ENCODE results near the gene SLC35G6. TPM values are rescaled to one million over a fixed set of nuclear protein-coding genes. Genes with fewer than 3 reads are reported as not detected.
"Not testable (repeated sequence)": the region's sequence is repeated elsewhere in the genome, so short reads cannot be mapped to it uniquely, and the experiment has no call there.

SLC35G6 gene
- total RNA-seq, 3 donors from 2014 or later = not detected

- TF ChIP-seq, protein P1, sequence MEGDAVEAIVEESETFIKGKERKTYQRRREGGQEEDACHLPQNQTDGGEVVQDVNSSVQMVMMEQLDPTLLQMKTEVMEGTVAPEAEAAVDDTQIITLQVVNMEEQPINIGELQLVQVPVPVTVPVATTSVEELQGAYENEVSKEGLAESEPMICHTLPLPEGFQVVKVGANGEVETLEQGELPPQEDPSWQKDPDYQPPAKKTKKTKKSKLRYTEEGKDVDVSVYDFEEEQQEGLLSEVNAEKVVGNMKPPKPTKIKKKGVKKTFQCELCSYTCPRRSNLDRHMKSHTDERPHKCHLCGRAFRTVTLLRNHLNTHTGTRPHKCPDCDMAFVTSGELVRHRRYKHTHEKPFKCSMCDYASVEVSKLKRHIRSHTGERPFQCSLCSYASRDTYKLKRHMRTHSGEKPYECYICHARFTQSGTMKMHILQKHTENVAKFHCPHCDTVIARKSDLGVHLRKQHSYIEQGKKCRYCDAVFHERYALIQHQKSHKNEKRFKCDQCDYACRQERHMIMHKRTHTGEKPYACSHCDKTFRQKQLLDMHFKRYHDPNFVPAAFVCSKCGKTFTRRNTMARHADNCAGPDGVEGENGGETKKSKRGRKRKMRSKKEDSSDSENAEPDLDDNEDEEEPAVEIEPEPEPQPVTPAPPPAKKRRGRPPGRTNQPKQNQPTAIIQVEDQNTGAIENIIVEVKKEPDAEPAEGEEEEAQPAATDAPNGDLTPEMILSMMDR (IDR thresholded peaks at IDR 0.05) = no peak
- DNase-seq = no peak
- peaks cover 6% of the 10 kb centered on the region for H3K4me1 ChIP-seq (ENCODE audit: low read depth)
- H3K9me3 ChIP-seq = no peaks in the 10 kb centered on the region
- intact Hi-C loops (cut with DNase I, micrococcal nuclease) = no loop called here
- no peak overlapping the region for H3K4me3 ChIP-seq
- H3K36me3 ChIP-seq (ENCODE audit: low read depth) = no peaks in the 10 kb centered on the region
- ATAC-seq = no peak
These were observed 13.0 kb upstream of the SLC35G6 start for GRCh38 chr17:7468290-7468689.

GRCh38 chr17:7468804-7469389, 12.3 kb upstream of the SLC35G6 start:
- Histone ChIP-seq H3K36me3 (ENCODE audit: low read depth) (no peaks in the 10 kb centered on the region), H3K9me3 (no peaks in the 10 kb centered on the region), H3K4me3 (no peak overlapping the region), H3K4me1 (ENCODE audit: low read depth) (peaks cover 6% of the 10 kb centered on the region)
- no peak for ATAC-seq
- TF ChIP-seq, protein P1 (IDR thresholded peaks at IDR 0.05) = no peak
- no peak for DNase-seq
- intact Hi-C loops (cut with DNase I, micrococcal nuclease) = no loop called here

DNA sequence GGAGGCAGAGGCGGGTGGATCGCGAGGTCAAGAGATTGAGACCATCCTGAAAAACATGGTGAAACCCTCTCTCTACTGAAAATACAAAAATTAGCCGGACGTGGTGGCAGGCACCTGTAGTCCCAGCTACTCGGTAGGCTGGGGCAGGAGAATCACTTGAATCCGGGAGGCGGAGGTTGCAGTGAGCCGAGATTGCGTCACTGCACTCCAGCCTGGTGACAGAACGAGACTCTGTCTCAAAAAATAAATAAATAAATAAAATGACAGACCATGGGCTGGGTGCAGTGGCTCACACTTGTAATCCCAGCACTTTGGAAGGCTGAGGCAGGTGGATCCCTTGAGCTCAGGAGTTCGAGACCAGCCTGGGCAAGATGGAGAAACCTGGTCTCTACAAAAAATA, 11.4 kb upstream of the SLC35G6 start:
- H3K36me3 ChIP-seq (ENCODE audit: low read depth); H3K4me1 ChIP-seq (ENCODE audit: low read depth); ATAC-seq; intact Hi-C loops (cut with DNase I, micrococcal nuclease); H3K4me3 ChIP-seq; H3K9me3 ChIP-seq: not testable (repeated sequence)
- DNase-seq = peak in 1 of 3 donors; percentile 21

- H3K36me3 ChIP-seq (ENCODE audit: low read depth); intact Hi-C loops (cut with DNase I, micrococcal nuclease); ATAC-seq; H3K4me1 ChIP-seq (ENCODE audit: low read depth); H3K4me3 ChIP-seq; H3K9me3 ChIP-seq: not testable (repeated sequence)
- peak in 2 of 3 donors; percentile 3 to 8 for DNase-seq
These were observed 10.7 kb upstream of the SLC35G6 start for GRCh38 chr17:7470457-7470973.

DNA sequence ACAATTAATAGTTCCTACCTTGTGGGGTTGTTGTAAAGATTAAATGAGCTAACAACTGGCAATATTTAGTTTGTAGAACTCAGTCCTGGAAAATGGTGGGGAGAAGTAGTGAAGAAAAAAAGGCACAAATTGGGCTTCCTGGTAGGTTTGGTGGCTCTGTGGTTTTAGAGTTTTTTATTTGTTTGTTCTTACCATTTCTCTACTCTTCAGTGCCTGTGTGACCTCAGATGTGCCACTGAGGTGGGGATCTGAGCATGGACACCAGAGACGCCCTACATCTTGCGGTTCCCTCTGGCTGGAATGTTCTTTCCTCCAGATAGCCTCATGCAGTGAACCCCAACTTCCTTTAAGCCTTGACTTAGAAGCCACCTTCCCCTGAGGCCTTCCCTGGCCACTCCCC, 9.5 kb upstream of the SLC35G6 start:
- intact Hi-C loops (cut with DNase I, micrococcal nuclease) = no loop called here
- H3K36me3 ChIP-seq (ENCODE audit: low read depth) = no peaks in the 10 kb centered on the region
- ATAC-seq = no peak

GRCh38 chr17:7474767-7475166, 6.5 kb upstream of the SLC35G6 start:
- intact Hi-C loops (cut with DNase I, micrococcal nuclease); H3K9me3 ChIP-seq; H3K36me3 ChIP-seq (ENCODE audit: low read depth); ATAC-seq; H3K4me1 ChIP-seq (ENCODE audit: low read depth); H3K4me3 ChIP-seq: not testable (repeated sequence)
- DNase-seq = peak in 2 of 3 donors; percentile 7 to 16

More for the DNA sequence above, 9.5 kb upstream of the SLC35G6 start:
- H3K4me3 ChIP-seq = no peak overlapping the region
- peak in 1 of 3 donors; percentile 9 for DNase-seq
- TF ChIP-seq, protein P1 (IDR thresholded peaks at IDR 0.05) = no peak
- H3K9me3 ChIP-seq = no peaks in the 10 kb centered on the region
- H3K4me1 ChIP-seq (ENCODE audit: low read depth) = peaks cover 5% of the 10 kb centered on the region

DNA sequence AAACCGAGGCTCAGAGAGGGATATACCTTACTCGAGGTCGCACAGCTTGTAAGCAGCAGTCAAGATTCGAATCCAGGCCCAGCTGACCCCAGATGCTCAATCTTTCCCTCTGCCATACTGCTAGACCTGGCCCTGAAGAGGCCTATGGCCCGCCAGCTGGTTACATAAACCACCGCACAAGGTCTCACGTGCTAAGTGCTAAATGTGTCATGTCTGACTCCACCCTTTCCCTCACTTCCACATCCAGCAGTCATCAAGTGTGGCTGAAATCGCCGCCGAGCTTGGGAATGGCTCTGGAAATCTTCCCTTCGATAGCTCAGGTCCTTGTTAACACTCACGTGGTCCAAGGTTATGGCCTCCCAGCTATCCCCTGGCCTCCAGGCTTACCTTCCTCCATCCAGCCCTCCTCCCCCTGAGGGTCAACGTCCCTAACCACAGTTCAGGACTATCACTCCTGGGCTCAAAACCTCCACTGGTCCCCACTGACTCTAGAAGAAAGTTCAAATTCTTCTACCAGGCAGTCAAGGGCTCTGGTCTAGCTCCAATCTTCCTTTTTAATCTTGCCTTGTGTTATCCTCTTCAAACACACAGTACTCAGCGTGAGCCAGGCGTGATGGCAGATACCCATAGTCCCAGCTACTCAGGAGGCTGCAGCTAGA, 5.4 kb upstream of the SLC35G6 start:
- DNase-seq (peak in 2 of 3 donors; percentile 38 to 55), ATAC-seq (no peak)
- intact Hi-C loops (cut with DNase I, micrococcal nuclease) = no loop called here

More for the DNA sequence above, 5.4 kb upstream of the SLC35G6 start:
- TF ChIP-seq, protein P1 (IDR thresholded peaks at IDR 0.05) = no peak
- no peak overlapping the region for H3K4me3 ChIP-seq
- peaks cover 10% of the 10 kb centered on the region for H3K4me1 ChIP-seq (ENCODE audit: low read depth)
- no peaks in the 10 kb centered on the region for H3K9me3 ChIP-seq
- H3K36me3 ChIP-seq (ENCODE audit: low read depth) = no peaks in the 10 kb centered on the region
